Tibial nerve (tissue), 4 donors: ENCODE measurements around the gene CLDN16. TPM values are rescaled to one million over a fixed set of nuclear protein-coding genes. Genes with fewer than 3 reads are reported as not detected.

Experiments used
- DNase-seq, 2 donors: peaks; one replicate each; pipeline ENCODE4 v3.0.0-alpha.2; 2019; ENCODE audit warnings: low spot score in 2 of 2
- H3K27ac ChIP-seq, 4 donors: fragments of 200-600 bp; sonication (generic) in 3 of 4; one replicate each; pipeline ENCODE4 v1.5.1; 2017 to 2019; ENCODE audit warnings: mild to moderate bottlenecking in 1 of 4
- H3K27me3 ChIP-seq, 2 donors: fragments of 200-600 bp; sonication (generic) in 1 of 2; one replicate each; pipeline versions ENCODE4 v1.5.1 to v1.6.0; 2017 to 2019
- H3K36me3 ChIP-seq, 3 donors: fragments of 200-600 bp; sonication (generic); one replicate each; pipeline ENCODE4 v1.5.1; 2018 to 2019
- H3K4me1 ChIP-seq, 4 donors: fragments of 200-600 bp; sonication (generic) in 3 of 4; one replicate each; pipeline ENCODE4 v1.5.1; 2017 to 2019
- H3K4me3 ChIP-seq, 4 donors: fragments of 200-600 bp; sonication (generic) in 3 of 4; one replicate each; pipeline ENCODE4 v1.5.1; 2017 to 2019; ENCODE audit warnings: mild to moderate bottlenecking in 1 of 4, moderate library complexity in 1 of 4
- H3K9me3 ChIP-seq, 4 donors: fragments of 200-600 bp; sonication (generic) in 3 of 4; one replicate each; pipeline ENCODE4 v1.5.1; 2017 to 2019
- EP300 ChIP-seq, 2 donors: sonication (generic); formaldehyde crosslinking; IDR thresholded peaks; one replicate each; pipeline ENCODE4 v1.6.1; 2017; ENCODE audit warnings: antibody characterized with exemption in 2 of 2, mild to moderate bottlenecking in 1 of 2
- POLR2A ChIP-seq, 2 donors: fragments of 450-650 bp; IDR thresholded peaks; one replicate each; pipeline ENCODE4 v1.6.1; 2017; ENCODE audit warnings: antibody characterized with exemption in 2 of 2, mild to moderate bottlenecking in 2 of 2, moderate library complexity in 2 of 2
- WGBS, 2 donors: methylation state at CpG; one replicate each; pipeline ENCODE4 v1.1.5; 2018; 5-methylcytosine and 5-hydroxymethylcytosine counted together
- total RNA-seq, 4 donors: library from RNA; depleted of rRNA; stranded (reverse); fragments of >200 nt; gene quantifications; one replicate each; pipeline ENCODE4 v1.1.0, GENCODE V29; 2016
- TF ChIP-seq, protein P1 (sequence below), 5 experiments: fragments of 200-600 bp in 3 of 5; fragments of 450-650 bp in 2 of 5; sonication (generic) in 3 of 5; IDR thresholded peaks; one replicate each; pipeline ENCODE4 v1.5.1; 2016 to 2019; ENCODE audit warnings: antibody characterized with exemption in 5 of 5, mild to moderate bottlenecking in 3 of 5, moderate library complexity in 2 of 5

Gene CLDN16
- total RNA-seq, 4 donors from 2014 or later = 0.44 TPM; not detected in 3

DNA sequence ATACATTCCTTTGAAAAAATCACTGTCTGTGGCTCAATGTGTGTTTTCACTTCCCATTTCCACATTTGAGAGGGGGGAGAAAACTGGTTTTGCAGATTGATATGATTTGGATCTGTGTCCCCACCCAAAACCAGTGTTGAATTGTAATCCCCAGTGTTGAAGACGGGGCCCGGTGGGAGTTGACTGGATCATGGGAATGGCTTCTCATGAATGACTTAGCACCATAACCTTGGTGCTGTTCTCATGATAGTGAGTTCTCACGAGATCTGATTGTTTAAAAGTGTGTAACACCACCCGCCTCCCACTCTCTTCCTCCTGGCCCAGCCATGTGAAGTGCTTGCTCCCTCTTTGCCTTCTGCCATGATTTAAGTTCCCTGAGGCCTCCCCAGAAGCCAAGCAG lies 45.7 kb downstream of the CLDN16 start:
- no peak for DNase-seq
- TF ChIP-seq POLR2A (IDR thresholded peaks at IDR 0.05) = no peak
- no peak for TF ChIP-seq EP300 (IDR thresholded peaks at IDR 0.05)
- TF ChIP-seq, protein P1, sequence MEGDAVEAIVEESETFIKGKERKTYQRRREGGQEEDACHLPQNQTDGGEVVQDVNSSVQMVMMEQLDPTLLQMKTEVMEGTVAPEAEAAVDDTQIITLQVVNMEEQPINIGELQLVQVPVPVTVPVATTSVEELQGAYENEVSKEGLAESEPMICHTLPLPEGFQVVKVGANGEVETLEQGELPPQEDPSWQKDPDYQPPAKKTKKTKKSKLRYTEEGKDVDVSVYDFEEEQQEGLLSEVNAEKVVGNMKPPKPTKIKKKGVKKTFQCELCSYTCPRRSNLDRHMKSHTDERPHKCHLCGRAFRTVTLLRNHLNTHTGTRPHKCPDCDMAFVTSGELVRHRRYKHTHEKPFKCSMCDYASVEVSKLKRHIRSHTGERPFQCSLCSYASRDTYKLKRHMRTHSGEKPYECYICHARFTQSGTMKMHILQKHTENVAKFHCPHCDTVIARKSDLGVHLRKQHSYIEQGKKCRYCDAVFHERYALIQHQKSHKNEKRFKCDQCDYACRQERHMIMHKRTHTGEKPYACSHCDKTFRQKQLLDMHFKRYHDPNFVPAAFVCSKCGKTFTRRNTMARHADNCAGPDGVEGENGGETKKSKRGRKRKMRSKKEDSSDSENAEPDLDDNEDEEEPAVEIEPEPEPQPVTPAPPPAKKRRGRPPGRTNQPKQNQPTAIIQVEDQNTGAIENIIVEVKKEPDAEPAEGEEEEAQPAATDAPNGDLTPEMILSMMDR (IDR thresholded peaks at IDR 0.05) = no peak
- Histone ChIP-seq H3K36me3 (no peaks in the 10 kb centered on the region), H3K4me1 (no peaks in the 10 kb centered on the region), H3K27ac (no peak overlapping the region), H3K4me3 (no peak overlapping the region), H3K27me3 (no peaks in the 10 kb centered on the region), H3K9me3 (no peaks in the 10 kb centered on the region)
- WGBS, 2 donors = 90 to 93% methylated on average over 4 of the region's 4 CpGs

DNA sequence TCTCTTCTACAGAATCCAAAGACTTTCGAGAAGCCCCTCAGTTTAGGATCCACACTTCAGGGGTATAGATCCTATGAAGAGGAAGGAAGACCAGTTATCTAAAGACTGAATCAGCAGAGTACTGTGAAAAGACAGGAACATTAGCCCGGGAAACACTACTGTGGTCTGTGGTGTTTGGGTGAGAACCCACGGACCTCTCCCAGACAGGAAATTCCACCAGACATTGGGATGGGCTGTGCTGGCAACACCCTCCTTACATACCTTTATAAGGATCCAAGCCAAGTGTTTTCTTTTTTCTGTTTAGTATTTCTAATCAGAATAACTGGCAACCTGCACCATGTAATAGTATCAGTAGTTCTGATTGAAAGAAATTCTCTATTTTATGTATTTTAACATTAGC lies 47.7 kb downstream of the CLDN16 start:
- 62 to 65% methylated on average over 3 of the region's 3 CpGs for WGBS, 2 donors
- Histone ChIP-seq H3K4me1 (no peaks in the 10 kb centered on the region), H3K27me3 (no peaks in the 10 kb centered on the region), H3K36me3 (no peaks in the 10 kb centered on the region), H3K9me3 (no peaks in the 10 kb centered on the region), H3K27ac (no peak overlapping the region), H3K4me3 (no peak overlapping the region)
- no peak for TF ChIP-seq EP300 (IDR thresholded peaks at IDR 0.05)
- no peak for DNase-seq

DNA sequence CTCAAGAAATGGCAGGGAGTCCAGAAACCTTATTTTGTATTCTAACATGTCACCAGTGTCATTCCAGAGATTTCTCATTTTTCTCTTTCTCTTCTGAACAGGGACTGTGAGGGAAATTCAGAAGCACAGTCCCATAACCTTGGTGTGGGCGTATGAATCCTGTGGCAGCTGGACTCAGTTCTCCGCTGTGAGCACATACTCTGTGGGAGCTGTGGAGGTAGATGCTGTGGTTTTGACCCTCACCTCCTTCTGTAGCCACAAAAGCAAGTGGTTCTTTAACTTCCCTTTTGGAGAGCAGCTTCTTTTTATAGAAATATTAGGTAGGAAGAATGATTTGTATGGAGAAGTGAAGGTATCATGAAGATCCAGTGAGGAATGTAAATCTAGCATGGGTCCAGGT lies 48.4 kb downstream of the CLDN16 start:
- no peaks in the 10 kb centered on the region for H3K4me1 ChIP-seq
- TF ChIP-seq POLR2A (IDR thresholded peaks at IDR 0.05) = no peak
- TF ChIP-seq, protein P1 (IDR thresholded peaks at IDR 0.05) = no peak
- no peak for TF ChIP-seq EP300 (IDR thresholded peaks at IDR 0.05)
- H3K27ac ChIP-seq = no peak overlapping the region
- no peak for DNase-seq
- WGBS, 2 donors = 69 to 71% methylated on average over 2 of the region's 2 CpGs
- H3K4me3 ChIP-seq = no peak overlapping the region
- no peaks in the 10 kb centered on the region for H3K27me3 ChIP-seq
- no peaks in the 10 kb centered on the region for H3K9me3 ChIP-seq
- H3K36me3 ChIP-seq = no peaks in the 10 kb centered on the region

DNA sequence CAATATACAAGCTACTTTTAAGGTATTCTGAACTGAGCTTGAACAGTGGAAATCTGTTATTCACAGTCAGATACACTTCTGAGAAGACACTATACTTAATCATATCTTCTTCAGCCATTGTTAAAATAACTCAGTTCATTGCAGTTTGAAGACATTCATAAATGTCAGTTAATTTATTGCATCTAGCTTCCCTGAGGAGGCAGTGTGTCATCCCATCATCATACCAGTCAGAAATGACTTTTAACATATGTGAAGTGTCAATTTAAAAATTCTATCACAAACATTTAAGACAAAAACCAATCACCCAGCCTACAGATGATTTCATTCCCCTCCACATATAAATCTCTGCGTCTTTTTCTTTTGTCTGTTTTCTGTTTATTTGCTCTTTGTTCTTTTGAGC lies 54.3 kb downstream of the CLDN16 start:
- TF ChIP-seq EP300 (IDR thresholded peaks at IDR 0.05) (no peak), POLR2A (IDR thresholded peaks at IDR 0.05) (no peak)
- TF ChIP-seq, protein P1 (IDR thresholded peaks at IDR 0.05) = no peak
- WGBS, 2 donors = 92 to 98% methylated on average over 1 of the region's 1 CpG

DNA sequence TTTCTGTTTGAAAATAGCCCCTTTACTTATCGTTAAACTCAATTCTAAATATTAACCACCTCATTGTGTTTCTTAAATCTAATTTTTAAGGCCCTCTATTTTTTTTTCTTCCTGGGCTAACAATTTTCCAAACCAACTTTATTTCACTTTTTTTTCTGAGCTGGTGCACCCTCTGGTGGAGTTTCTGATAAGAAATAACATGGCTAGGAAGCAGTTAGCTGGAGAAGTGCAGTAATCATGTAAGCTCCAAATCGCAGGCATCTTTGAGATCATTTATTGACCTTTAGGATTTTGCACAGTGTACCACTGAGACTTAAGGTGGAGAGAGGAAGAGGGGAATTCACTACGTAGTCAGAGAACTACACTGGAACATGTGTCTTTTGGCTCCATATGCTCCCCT lies 55.3 kb downstream of the CLDN16 start:
- TF ChIP-seq, protein P1 (IDR thresholded peaks at IDR 0.05) = peak in 3 of 5 experiments; percentile 16 to 38 (median 21)
- TF ChIP-seq POLR2A (IDR thresholded peaks at IDR 0.05) = no peak
- Histone ChIP-seq H3K4me1 (no peaks in the 10 kb centered on the region), H3K27me3 (no peaks in the 10 kb centered on the region), H3K27ac (no peak overlapping the region), H3K36me3 (no peaks in the 10 kb centered on the region), H3K9me3 (no peaks in the 10 kb centered on the region), H3K4me3 (no peak overlapping the region)
- no peak for DNase-seq
- 47% methylated on average over 3 of the region's 3 CpGs for WGBS, 2 donors

More for the DNA sequence above, 54.3 kb downstream of the CLDN16 start:
- DNase-seq = no peak
- no peaks in the 10 kb centered on the region for H3K9me3 ChIP-seq
- no peaks in the 10 kb centered on the region for H3K36me3 ChIP-seq
- H3K27ac ChIP-seq = no peak overlapping the region
- no peaks in the 10 kb centered on the region for H3K27me3 ChIP-seq
- H3K4me3 ChIP-seq = no peak overlapping the region
- H3K4me1 ChIP-seq = no peaks in the 10 kb centered on the region

DNA sequence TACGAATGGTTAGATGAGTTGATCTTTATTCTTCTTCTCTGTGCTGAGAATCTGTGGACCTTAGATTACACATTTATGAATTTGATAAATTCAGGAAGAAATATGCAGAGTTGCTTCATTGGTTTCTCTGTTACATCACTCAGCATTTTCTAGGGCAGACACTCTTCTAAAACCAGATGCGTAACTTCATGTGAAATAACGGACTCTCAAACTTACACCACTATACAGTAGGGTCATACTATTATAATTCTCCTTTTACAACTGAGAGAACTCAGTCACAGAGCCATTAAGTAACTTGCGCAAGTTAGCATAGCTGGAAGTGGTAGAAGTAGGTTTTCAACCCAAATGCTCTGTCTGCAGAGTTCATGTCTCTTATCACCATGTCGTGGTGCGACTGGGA lies 56.0 kb downstream of the CLDN16 start:
- Histone ChIP-seq H3K4me3 (no peak overlapping the region), H3K27ac (peak overlapping the region in 1 of 4 donors; percentile 17), H3K27me3 (no peaks in the 10 kb centered on the region), H3K36me3 (no peaks in the 10 kb centered on the region), H3K4me1 (no peaks in the 10 kb centered on the region), H3K9me3 (no peaks in the 10 kb centered on the region)
- TF ChIP-seq, protein P1 (IDR thresholded peaks at IDR 0.05) = no peak
- no peak for TF ChIP-seq EP300 (IDR thresholded peaks at IDR 0.05)
- no peak for DNase-seq
- WGBS, 2 donors = 72 to 73% methylated on average over 6 of the region's 6 CpGs
